C4-2B (cell line): ENCODE measurements around the gene CTTNBP2.

ENCODE experiments used
- ZFX ChIP-seq: fragments of 450-650 bp; IDR thresholded peaks from 2 replicates; pipeline ENCODE4 v1.6.1; 2017
- TF ChIP-seq, protein P1 (sequence below): fragments of 450-650 bp; conservative IDR thresholded peaks from 2 replicates; pipeline ENCODE4 v1.5.1; 2017; ENCODE audit warnings: mild to moderate bottlenecking

- TF ChIP-seq, protein P1, sequence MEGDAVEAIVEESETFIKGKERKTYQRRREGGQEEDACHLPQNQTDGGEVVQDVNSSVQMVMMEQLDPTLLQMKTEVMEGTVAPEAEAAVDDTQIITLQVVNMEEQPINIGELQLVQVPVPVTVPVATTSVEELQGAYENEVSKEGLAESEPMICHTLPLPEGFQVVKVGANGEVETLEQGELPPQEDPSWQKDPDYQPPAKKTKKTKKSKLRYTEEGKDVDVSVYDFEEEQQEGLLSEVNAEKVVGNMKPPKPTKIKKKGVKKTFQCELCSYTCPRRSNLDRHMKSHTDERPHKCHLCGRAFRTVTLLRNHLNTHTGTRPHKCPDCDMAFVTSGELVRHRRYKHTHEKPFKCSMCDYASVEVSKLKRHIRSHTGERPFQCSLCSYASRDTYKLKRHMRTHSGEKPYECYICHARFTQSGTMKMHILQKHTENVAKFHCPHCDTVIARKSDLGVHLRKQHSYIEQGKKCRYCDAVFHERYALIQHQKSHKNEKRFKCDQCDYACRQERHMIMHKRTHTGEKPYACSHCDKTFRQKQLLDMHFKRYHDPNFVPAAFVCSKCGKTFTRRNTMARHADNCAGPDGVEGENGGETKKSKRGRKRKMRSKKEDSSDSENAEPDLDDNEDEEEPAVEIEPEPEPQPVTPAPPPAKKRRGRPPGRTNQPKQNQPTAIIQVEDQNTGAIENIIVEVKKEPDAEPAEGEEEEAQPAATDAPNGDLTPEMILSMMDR = no peak
- TF ChIP-seq ZFX = no peak
Measured at GRCh38 chr7:117766913-117767312, 106.3 kb downstream of the CTTNBP2 start.
